HG03064 (cell line): ENCODE measurements around the gene SLC7A14.

Source experiments
- ATAC-seq: cut with Tn5 transposase; IDR thresholded peaks from one replicate; pipeline ENCODE4 v1.9.1; 2021; ENCODE audit warnings: low read depth; ENCODE audit not compliant: unreplicated experiment

SLC7A14 gene

GRCh38 chr3:170500995-170501394 is 84.9 kb downstream of the SLC7A14 start:
- ATAC-seq = no peak

DNA sequence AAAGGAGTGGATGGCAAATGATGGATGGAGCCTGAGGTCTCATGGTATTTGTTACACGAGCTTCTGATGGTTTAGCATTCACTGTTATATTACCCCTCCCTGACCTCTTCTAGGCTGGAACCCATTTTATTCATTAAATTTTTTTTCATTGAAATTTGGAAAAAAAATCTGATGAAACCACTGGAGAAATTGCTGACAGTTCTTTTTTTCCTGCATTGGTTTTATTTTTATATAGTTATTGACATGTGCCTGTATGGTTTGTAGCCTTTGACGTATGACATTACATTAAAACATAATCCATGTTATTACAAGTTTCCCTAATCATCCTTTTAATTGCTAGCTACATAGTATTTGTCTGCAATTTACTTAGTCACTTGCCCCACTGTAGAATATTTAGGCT is 85.4 kb downstream of the SLC7A14 start:
- no peak for ATAC-seq

DNA sequence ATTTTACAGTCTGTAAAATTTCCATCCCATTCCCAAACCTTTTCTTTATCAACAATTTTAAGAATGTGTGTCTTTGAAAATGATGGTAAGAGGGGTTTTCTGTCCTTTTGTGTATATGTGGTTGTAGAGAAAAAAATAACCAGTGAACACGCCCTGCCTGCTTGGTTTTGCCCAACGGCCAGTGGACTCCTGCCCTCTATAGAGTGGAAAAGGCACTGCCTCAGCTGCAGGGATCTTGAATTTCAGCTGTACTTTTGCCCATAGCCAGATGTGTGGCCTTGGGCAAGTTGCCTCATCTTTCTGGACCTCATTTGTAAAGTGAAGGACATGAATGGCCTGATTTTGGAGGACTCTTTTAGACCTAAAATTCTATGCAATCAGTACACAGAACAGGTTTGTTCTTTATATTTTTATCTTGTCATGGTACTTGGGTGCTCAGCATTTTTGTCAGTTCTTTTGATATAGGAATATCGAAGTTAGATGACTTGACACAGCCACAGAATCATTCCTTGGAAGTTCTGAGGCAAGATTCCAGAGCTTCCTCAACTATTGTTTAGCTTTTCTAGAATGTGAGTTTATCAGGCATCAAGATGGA is 86.2 kb downstream of the SLC7A14 start:
- ATAC-seq = no peak

GRCh38 chr3:170497207-170498095 is 88.4 kb downstream of the SLC7A14 start:
- ATAC-seq = no peak

GRCh38 chr3:170496868-170497140 is 89.1 kb downstream of the SLC7A14 start:
- no peak for ATAC-seq

GRCh38 chr3:170496026-170496867 is 89.6 kb downstream of the SLC7A14 start:
- ATAC-seq = no peak

DNA sequence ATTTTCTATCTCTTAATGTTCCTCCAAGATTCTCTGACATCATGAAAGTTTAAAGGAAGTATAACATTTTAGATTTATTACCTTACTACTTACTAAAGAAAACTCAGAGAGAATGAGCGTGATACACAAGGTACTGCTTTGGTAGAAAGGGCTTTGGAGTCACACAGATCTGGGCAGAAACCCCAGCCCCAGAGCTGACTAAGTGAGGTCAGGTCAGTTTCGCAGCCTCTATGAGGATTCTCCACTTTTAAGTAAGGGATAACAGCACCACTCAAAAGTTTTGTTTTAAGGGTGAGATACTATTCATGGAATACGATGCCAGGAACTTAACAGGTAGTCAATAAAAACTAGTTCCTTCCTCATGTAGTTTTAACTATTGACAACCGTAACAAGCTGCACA is 91.1 kb downstream of the SLC7A14 start:
- no peak for ATAC-seq

- no peak for ATAC-seq
Measured at GRCh38 chr3:170493712-170494182, 92.1 kb downstream of the SLC7A14 start.

- no peak for ATAC-seq
Measured at GRCh38 chr3:170491901-170492300, 94.0 kb downstream of the SLC7A14 start.

GRCh38 chr3:170490828-170491560 is 94.9 kb downstream of the SLC7A14 start:
- no peak for ATAC-seq

DNA sequence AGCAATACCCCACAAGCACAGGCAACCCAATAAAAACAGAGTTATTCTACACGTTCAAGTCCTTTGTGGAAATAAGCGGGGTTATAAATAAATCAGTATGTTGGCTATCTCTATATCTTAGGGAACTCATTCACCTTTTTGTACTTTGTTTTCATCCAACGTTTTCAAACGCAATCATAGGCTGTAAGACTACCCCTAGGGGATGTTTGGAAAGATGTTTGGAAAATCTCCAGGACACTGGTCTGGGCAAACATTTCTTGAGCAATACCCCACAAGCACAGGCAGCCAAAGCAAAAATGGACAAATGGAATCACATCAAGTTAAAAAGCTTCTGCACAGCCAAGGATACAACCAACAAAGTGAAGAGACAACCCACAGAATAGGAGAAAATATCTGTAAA is 97.1 kb downstream of the SLC7A14 start:
- ATAC-seq = no peak

- no peak for ATAC-seq
Measured at GRCh38 chr3:170487031-170487430, 98.8 kb downstream of the SLC7A14 start.

GRCh38 chr3:170486398-170486797 is 99.5 kb downstream of the SLC7A14 start:
- ATAC-seq = no peak

DNA sequence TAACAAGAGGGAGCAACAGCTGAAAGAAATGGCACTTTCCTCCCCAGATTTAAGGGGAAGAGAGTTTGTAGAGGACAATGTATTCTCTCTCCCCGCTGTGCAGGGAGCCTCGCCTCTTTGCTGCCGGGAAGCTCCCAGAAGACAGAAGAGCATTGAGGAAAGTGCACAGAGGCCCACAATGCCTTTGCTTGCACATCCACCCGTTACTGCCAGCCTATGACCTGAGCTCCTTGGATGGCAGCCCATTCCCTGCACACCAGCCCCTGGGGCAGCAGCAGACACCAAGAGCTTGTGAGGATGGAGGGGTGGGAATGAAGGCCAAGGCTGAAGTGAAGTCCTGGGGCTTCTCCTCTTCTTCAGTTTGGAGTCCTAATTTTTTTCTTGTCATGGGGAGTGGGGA is 100.2 kb downstream of the SLC7A14 start:
- ATAC-seq = no peak

GRCh38 chr3:170485294-170485693 is 100.6 kb downstream of the SLC7A14 start:
- ATAC-seq = no peak

- ATAC-seq = no peak
Measured at GRCh38 chr3:170484869-170485268, 101.0 kb downstream of the SLC7A14 start.

GRCh38 chr3:170483485-170484262 is 102.2 kb downstream of the SLC7A14 start:
- no peak for ATAC-seq

- no peak for ATAC-seq
Measured at GRCh38 chr3:170482199-170482598, 103.7 kb downstream of the SLC7A14 start.

DNA sequence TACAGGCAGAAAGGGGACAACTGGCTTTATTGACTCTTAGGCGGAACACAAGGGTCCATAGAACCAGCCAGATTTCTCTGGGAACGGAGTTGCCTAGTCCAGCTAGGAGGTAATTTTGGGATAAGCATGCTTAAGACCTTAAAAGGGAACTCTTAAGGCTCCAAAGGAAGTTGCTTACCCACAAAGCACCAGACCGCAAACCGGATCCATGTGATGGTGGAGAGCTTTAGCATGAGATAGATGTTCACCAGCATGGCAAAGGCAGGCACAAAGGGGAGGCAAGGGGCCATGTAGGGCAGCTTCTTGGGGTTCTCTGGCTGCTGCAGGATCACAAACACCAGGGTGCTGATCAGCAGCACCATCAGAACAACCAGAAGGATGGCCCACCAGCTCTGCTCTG is 105.8 kb downstream of the SLC7A14 start:
- ATAC-seq = no peak

DNA sequence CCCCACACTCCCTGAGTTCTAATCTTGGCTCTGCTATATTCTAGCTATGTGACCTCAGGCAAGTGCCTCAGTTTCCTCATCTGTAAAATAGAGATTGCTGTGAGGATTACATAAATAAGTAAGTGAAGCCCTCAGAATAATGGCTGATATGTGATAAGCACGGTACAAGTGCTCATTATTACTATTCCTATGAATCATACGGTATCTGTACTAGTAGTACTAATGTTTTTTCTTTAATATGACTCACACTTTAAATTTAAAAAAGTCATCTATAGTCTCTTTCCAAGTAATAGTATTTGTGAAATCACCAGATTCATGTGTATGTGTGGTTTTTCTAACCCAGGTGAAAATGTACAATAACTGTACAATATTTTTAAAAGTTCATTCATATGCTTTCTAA is 108.5 kb downstream of the SLC7A14 start:
- ATAC-seq = no peak
